ENCODE measurements around the gene PADI4. TPM values are rescaled to one million over a fixed set of nuclear protein-coding genes. Genes with fewer than 3 reads are reported as not detected.

The PADI4 gene
- total RNA-seq, 3 donors from 2014 or later (not counting 1 experiment from before 2014, with no cell fraction given): 1.4 to 11.6 (median 1.7) TPM

DNA sequence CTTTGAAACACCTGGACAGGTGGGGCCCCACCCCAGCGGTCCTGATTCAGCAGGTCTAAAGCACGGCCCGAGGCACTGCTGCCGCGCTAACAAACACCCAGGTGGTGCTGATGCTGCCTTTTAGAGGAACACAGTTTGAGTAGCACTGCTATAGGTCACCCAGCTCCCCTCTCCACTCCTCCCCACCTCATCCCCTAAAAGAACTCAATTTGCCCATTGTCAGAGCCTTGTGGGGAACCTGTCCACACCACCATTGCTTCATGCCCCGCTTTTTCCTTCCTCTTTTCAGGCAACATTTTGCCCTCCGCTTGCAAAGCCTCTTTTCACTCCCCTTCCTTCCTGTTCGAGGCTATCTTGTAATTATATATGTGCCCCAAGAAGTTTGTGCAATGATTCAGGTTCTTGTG is 26.2 kb upstream of the PADI4 start:
- Mint-ChIP-seq H3K4me1 (no peaks in the 10 kb centered on the region), H3K4me3 (no peak overlapping the region), H3K27me3 (ENCODE audit: low read depth in 2 of 2) (peaks cover 8 to 10% of the 10 kb centered on the region in 2 donors), H3K9me3 (no peaks in the 10 kb centered on the region), H3K36me3 (no peaks in the 10 kb centered on the region), H3K27ac (no peak overlapping the region)
- no peak overlapping the region for H3K4me3 ChIP-seq (ENCODE audit: low read length)
- H3K27me3 ChIP-seq (ENCODE audit: control insufficient read depth, insufficient read depth, low read length): no peaks in the 10 kb centered on the region
- H3K9me3 ChIP-seq (ENCODE audit: control insufficient read depth, insufficient read depth, low read length): no peaks in the 10 kb centered on the region
- 11% methylated on average over 8 of the region's 8 CpGs for WGBS (ENCODE audit: insufficient coverage)
- ATAC-seq: peak in 1 of 3 donors; percentile 78
- H3K27ac ChIP-seq (ENCODE audit: low read length): no peak overlapping the region
- intact Hi-C loops (cut with micrococcal nuclease): no loop called here
- no peak for DNase-seq
- no peaks in the 10 kb centered on the region for H3K36me3 ChIP-seq (ENCODE audit: control insufficient read depth, insufficient read depth, low read length)
- peaks cover 2% of the 10 kb centered on the region for H3K4me1 ChIP-seq (ENCODE audit: control insufficient read depth, insufficient read depth, low read length)
- TF ChIP-seq, protein P1, sequence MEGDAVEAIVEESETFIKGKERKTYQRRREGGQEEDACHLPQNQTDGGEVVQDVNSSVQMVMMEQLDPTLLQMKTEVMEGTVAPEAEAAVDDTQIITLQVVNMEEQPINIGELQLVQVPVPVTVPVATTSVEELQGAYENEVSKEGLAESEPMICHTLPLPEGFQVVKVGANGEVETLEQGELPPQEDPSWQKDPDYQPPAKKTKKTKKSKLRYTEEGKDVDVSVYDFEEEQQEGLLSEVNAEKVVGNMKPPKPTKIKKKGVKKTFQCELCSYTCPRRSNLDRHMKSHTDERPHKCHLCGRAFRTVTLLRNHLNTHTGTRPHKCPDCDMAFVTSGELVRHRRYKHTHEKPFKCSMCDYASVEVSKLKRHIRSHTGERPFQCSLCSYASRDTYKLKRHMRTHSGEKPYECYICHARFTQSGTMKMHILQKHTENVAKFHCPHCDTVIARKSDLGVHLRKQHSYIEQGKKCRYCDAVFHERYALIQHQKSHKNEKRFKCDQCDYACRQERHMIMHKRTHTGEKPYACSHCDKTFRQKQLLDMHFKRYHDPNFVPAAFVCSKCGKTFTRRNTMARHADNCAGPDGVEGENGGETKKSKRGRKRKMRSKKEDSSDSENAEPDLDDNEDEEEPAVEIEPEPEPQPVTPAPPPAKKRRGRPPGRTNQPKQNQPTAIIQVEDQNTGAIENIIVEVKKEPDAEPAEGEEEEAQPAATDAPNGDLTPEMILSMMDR (IDR thresholded peaks at IDR 0.05): no peak

DNA sequence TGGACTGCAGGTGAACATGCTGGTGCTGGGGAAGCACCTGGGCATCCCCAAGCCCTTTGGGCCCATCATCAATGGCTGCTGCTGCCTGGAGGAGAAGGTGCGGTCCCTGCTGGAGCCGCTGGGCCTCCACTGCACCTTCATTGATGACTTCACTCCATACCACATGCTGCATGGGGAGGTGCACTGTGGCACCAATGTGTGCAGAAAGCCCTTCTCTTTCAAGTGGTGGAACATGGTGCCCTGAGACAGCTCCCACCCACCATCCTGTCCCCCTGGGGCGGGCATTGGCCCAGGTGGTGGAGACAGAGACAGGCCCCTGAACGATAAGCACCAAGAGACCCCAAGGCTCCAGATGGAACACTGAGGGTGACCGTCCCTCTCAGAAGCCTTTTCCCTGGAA is 25.2 kb upstream of the PADI4 start:
- H3K27me3 Mint-ChIP-seq (ENCODE audit: low read depth in 2 of 2): peaks cover 8 to 10% of the 10 kb centered on the region in 2 donors
- H3K4me1 Mint-ChIP-seq: no peaks in the 10 kb centered on the region
- 74% methylated on average over 5 of the region's 5 CpGs for WGBS (ENCODE audit: insufficient coverage)
- no peaks in the 10 kb centered on the region for H3K9me3 Mint-ChIP-seq
- no peaks in the 10 kb centered on the region for H3K36me3 ChIP-seq (ENCODE audit: control insufficient read depth, insufficient read depth, low read length)
- TF ChIP-seq, protein P1 (IDR thresholded peaks at IDR 0.05): no peak
- no peak overlapping the region for H3K27ac Mint-ChIP-seq
- H3K9me3 ChIP-seq (ENCODE audit: control insufficient read depth, insufficient read depth, low read length): no peaks in the 10 kb centered on the region
- DNase-seq: no peak
- peaks cover 8% of the 10 kb centered on the region for H3K4me1 ChIP-seq (ENCODE audit: control insufficient read depth, insufficient read depth, low read length)
- H3K36me3 Mint-ChIP-seq: no peaks in the 10 kb centered on the region
- H3K4me3 ChIP-seq (ENCODE audit: low read length): no peak overlapping the region
- H3K4me3 Mint-ChIP-seq: no peak overlapping the region
- ATAC-seq: no peak
- no peaks in the 10 kb centered on the region for H3K27me3 ChIP-seq (ENCODE audit: control insufficient read depth, insufficient read depth, low read length)
- intact Hi-C loops (cut with micrococcal nuclease): no loop called here
- no peak overlapping the region for H3K27ac ChIP-seq (ENCODE audit: low read length)

DNA sequence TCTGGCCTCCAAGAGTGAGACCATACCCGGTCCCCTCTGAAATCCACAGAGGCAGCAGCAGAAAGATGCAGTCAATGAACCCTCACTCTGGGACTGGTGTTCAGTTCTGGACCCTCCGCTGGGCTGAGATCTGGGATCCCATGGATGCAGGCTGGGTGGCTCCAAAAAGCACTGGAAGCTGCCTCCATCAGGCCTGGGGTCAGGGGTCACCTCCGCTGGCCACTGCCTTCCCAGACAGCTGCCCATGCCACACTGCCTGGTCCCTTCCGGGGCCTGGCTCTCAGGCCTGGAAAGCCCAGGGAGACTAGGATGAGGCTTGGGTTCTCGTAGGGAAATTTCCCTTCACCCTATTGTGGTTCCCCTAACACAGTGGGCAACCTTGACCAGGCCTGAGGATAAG is 21.4 kb upstream of the PADI4 start:
- intact Hi-C loops (cut with micrococcal nuclease): no loop called here
- Mint-ChIP-seq H3K4me1 (no peaks in the 10 kb centered on the region), H3K4me3 (no peak overlapping the region), H3K27me3 (ENCODE audit: low read depth in 2 of 2) (peaks cover 8 to 17% of the 10 kb centered on the region in 2 donors), H3K27ac (no peak overlapping the region), H3K9me3 (no peaks in the 10 kb centered on the region), H3K36me3 (no peaks in the 10 kb centered on the region)
- Histone ChIP-seq H3K27me3 (ENCODE audit: control insufficient read depth, insufficient read depth, low read length) (no peaks in the 10 kb centered on the region), H3K9me3 (ENCODE audit: control insufficient read depth, insufficient read depth, low read length) (no peaks in the 10 kb centered on the region), H3K4me1 (ENCODE audit: control insufficient read depth, insufficient read depth, low read length) (peaks cover 9% of the 10 kb centered on the region), H3K27ac (ENCODE audit: low read length) (no peak overlapping the region), H3K36me3 (ENCODE audit: control insufficient read depth, insufficient read depth, low read length) (no peaks in the 10 kb centered on the region), H3K4me3 (ENCODE audit: low read length) (no peak overlapping the region)
- ATAC-seq (no peak), DNase-seq (no peak)
- WGBS (ENCODE audit: insufficient coverage): 76% methylated on average over 5 of the region's 5 CpGs
- TF ChIP-seq, protein P1 (IDR thresholded peaks at IDR 0.05): no peak

DNA sequence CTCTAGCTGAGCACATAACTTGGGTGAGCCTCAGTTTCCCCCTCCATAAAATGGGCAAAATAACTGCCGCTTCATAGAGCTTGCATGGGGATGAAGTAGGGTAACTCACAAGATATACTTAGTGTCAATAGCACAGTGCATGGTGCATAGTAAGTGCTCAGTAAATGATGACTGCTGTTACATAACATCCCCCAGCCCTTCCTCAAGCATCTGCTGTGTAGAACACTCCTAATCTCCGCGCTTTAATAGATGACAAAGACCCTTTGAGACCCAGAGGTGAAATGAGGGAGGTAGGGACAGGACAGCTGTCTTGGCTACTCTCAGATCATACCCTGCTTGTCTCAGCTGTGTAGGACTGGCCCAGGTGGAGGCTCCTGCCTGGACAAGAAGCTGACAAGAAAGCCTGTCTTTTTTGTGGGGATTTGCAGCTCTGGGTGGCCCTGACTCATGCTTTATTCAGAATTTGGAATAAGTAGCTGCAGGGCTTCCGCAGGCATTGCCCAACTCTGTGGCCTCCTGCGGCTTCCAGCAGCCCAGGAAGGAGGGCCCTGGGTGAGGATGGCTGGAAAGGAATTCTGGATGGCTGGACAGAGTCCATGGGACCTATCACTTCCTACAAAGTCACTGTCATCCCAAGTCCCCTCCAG is 20.7 kb upstream of the PADI4 start:
- TF ChIP-seq, protein P1 (IDR thresholded peaks at IDR 0.05): no peak
- H3K27ac ChIP-seq (ENCODE audit: low read length): no peak overlapping the region
- WGBS (ENCODE audit: insufficient coverage): 90% methylated on average over 5 of the region's 5 CpGs

More for the DNA sequence above, 20.7 kb upstream of the PADI4 start:
- Histone ChIP-seq H3K9me3 (ENCODE audit: control insufficient read depth, insufficient read depth, low read length) (no peaks in the 10 kb centered on the region), H3K4me1 (ENCODE audit: control insufficient read depth, insufficient read depth, low read length) (peaks cover 9% of the 10 kb centered on the region), H3K4me3 (ENCODE audit: low read length) (no peak overlapping the region), H3K36me3 (ENCODE audit: control insufficient read depth, insufficient read depth, low read length) (no peaks in the 10 kb centered on the region), H3K27me3 (ENCODE audit: control insufficient read depth, insufficient read depth, low read length) (no peaks in the 10 kb centered on the region)
- Mint-ChIP-seq H3K9me3 (no peaks in the 10 kb centered on the region), H3K36me3 (no peaks in the 10 kb centered on the region), H3K27ac (no peak overlapping the region), H3K27me3 (ENCODE audit: low read depth in 2 of 2) (peaks cover 3 to 11% of the 10 kb centered on the region in 2 donors), H3K4me3 (no peak overlapping the region), H3K4me1 (no peaks in the 10 kb centered on the region)
- DNase-seq (no peak), ATAC-seq (no peak)
- intact Hi-C loops (cut with micrococcal nuclease): no loop called here
